Measurements from ENCODE around the gene RING1.

- TF ChIP-seq YY1 (IDR thresholded peaks at IDR 0.05; ENCODE audit: low read depth) = no peak
- TF ChIP-seq EP300 (IDR thresholded peaks at IDR 0.05; ENCODE audit: borderline replicate concordance) = no peak
- TF ChIP-seq REST (IDR thresholded peaks at IDR 0.05; ENCODE audit: low read depth) = no peak
- TF ChIP-seq MAX (IDR thresholded peaks at IDR 0.05) = no peak
- TF ChIP-seq TAF1 (IDR thresholded peaks at IDR 0.05; ENCODE audit: low read depth) = no peak
- no peak for TF ChIP-seq RAD21 (IDR thresholded peaks at IDR 0.05; ENCODE audit: low read depth)
- TF ChIP-seq TEAD4 (IDR thresholded peaks at IDR 0.05) = no peak
- no peak for TF ChIP-seq EGR1 (IDR thresholded peaks at IDR 0.05)
- TF ChIP-seq FOXM1 (IDR thresholded peaks at IDR 0.05; ENCODE audit: borderline replicate concordance, low read depth) = no peak
Measured at GRCh38 chr6:33202799-33203198, 5.5 kb upstream of the RING1 start.

All from Ishikawa (cell line).